Measurements from ENCODE around the gene KCNAB1. TPM values are rescaled to one million over a fixed set of nuclear protein-coding genes. Genes with fewer than 3 reads are reported as not detected.

The KCNAB1 gene
- total RNA-seq, 1 donor from 2014 or later = 16.5 TPM

DNA sequence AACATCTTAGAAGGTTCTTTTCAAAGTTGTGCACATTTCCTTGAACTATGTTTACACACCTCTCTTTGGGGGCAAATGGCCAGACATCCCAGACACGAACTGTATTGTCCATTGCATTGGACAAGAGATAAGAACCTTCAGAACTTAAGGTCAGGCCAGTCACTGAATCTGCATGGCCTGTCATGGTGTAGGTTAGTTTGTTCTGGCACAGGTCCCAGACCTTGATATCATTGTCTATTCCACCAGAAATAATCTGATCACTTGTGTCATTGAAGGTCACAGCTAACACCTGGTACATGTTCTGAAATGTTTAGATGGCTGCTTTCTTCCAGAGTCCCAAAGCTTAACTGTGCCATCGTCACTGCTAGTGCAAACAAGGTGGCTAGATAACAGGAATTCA is 55.7 kb downstream of the KCNAB1 start:
- TF ChIP-seq CTCF (IDR thresholded peaks at IDR 0.05; ENCODE audit: partially characterized antibody, unreplicated experiment) = no peak
- Mint-ChIP-seq H3K4me3 (ENCODE audit: unreplicated experiment) (no peak overlapping the region), H3K27me3 (ENCODE audit: unreplicated experiment) (no peaks in the 10 kb centered on the region), H3K36me3 (ENCODE audit: unreplicated experiment) (no peaks in the 10 kb centered on the region), H3K9me3 (ENCODE audit: unreplicated experiment) (peaks cover under 1% of the 10 kb centered on the region), H3K4me1 (ENCODE audit: low read depth, unreplicated experiment) (peaks cover 10% of the 10 kb centered on the region), H3K27ac (ENCODE audit: unreplicated experiment) (no peak overlapping the region)
- DNase-seq = no peak

- Mint-ChIP-seq H3K4me3 (ENCODE audit: unreplicated experiment) (no peak overlapping the region), H3K27me3 (ENCODE audit: unreplicated experiment) (no peaks in the 10 kb centered on the region), H3K9me3 (ENCODE audit: unreplicated experiment) (peaks cover 2% of the 10 kb centered on the region), H3K27ac (ENCODE audit: unreplicated experiment) (no peak overlapping the region), H3K4me1 (ENCODE audit: low read depth, unreplicated experiment) (peaks cover 11% of the 10 kb centered on the region), H3K36me3 (ENCODE audit: unreplicated experiment) (no peaks in the 10 kb centered on the region)
- no peak for TF ChIP-seq CTCF (IDR thresholded peaks at IDR 0.05; ENCODE audit: partially characterized antibody, unreplicated experiment)
- no peak for DNase-seq
These were observed 56.3 kb downstream of the KCNAB1 start for GRCh38 chr3:156176629-156177210.

DNA sequence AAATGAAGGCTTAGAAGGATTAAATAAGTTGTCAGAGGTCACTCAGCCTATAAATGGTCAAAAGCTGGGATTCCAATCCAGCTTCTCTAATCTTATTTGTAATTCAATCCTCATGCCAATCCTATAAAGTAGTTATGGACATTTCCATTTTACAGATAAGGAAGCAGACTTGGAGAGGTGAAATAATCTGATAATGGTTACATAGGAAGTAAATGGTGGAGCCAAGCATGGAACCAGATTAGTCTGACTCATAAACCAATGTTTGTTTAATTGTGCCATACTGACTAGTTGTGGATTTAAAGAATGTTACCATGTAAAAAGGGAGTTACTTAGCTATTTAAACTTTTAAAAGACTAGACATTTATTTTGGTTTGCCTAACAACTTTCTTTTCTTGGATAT is 59.7 kb downstream of the KCNAB1 start:
- H3K27ac Mint-ChIP-seq (ENCODE audit: unreplicated experiment) = no peak overlapping the region
- no peak overlapping the region for H3K4me3 Mint-ChIP-seq (ENCODE audit: unreplicated experiment)
- no peaks in the 10 kb centered on the region for H3K36me3 Mint-ChIP-seq (ENCODE audit: unreplicated experiment)
- H3K27me3 Mint-ChIP-seq (ENCODE audit: unreplicated experiment) = peaks cover 1% of the 10 kb centered on the region
- peaks cover 2% of the 10 kb centered on the region for H3K9me3 Mint-ChIP-seq (ENCODE audit: unreplicated experiment)
- TF ChIP-seq CTCF (IDR thresholded peaks at IDR 0.05; ENCODE audit: partially characterized antibody, unreplicated experiment) = no peak
- H3K4me1 Mint-ChIP-seq (ENCODE audit: low read depth, unreplicated experiment) = peaks cover 3% of the 10 kb centered on the region
- DNase-seq = no peak

- Mint-ChIP-seq H3K36me3 (ENCODE audit: unreplicated experiment) (no peaks in the 10 kb centered on the region), H3K4me3 (ENCODE audit: unreplicated experiment) (no peak overlapping the region), H3K4me1 (ENCODE audit: low read depth, unreplicated experiment) (peaks cover 3% of the 10 kb centered on the region), H3K9me3 (ENCODE audit: unreplicated experiment) (peaks cover 2% of the 10 kb centered on the region), H3K27ac (ENCODE audit: unreplicated experiment) (no peak overlapping the region), H3K27me3 (ENCODE audit: unreplicated experiment) (peaks cover 1% of the 10 kb centered on the region)
- no peak for TF ChIP-seq CTCF (IDR thresholded peaks at IDR 0.05; ENCODE audit: partially characterized antibody, unreplicated experiment)
- DNase-seq = no peak
These were observed 61.1 kb downstream of the KCNAB1 start for GRCh38 chr3:156181509-156181908.

DNA sequence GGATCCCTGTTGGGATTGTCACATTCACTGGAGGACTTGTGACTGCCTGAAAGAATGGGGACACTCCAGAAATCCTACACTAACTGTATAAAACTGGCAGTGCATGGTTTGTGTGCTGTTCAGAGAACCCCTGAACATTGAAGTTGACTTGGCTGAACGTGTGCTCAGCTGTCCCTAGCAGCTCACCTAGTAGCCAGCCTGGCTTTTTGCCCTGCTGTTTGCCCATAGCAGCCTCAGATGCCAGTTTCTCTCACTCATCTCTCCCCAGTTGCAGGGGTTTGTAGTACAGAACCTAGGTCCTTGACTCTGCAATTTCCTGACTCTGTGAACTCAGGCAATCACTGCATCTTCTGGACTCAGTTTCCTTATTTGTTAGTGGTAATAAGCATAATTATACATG is 63.0 kb downstream of the KCNAB1 start:
- Mint-ChIP-seq H3K4me3 (ENCODE audit: unreplicated experiment) (no peak overlapping the region), H3K27me3 (ENCODE audit: unreplicated experiment) (peaks cover 3% of the 10 kb centered on the region), H3K36me3 (ENCODE audit: unreplicated experiment) (peaks cover 4% of the 10 kb centered on the region), H3K27ac (ENCODE audit: unreplicated experiment) (no peak overlapping the region), H3K4me1 (ENCODE audit: low read depth, unreplicated experiment) (peaks cover 3% of the 10 kb centered on the region), H3K9me3 (ENCODE audit: unreplicated experiment) (peaks cover 2% of the 10 kb centered on the region)
- DNase-seq = no peak
- TF ChIP-seq CTCF (IDR thresholded peaks at IDR 0.05; ENCODE audit: partially characterized antibody, unreplicated experiment) = no peak
